ENCODE data around the gene SERPINB1. TPM values are rescaled to one million over a fixed set of nuclear protein-coding genes. Genes with fewer than 3 reads are reported as not detected.
A peak's percentile ranks its signal among the peaks of the same experiment; 100 is the strongest.

SERPINB1 gene
- total RNA-seq, 1 experiment from 2014 or later, result 133 TPM

DNA sequence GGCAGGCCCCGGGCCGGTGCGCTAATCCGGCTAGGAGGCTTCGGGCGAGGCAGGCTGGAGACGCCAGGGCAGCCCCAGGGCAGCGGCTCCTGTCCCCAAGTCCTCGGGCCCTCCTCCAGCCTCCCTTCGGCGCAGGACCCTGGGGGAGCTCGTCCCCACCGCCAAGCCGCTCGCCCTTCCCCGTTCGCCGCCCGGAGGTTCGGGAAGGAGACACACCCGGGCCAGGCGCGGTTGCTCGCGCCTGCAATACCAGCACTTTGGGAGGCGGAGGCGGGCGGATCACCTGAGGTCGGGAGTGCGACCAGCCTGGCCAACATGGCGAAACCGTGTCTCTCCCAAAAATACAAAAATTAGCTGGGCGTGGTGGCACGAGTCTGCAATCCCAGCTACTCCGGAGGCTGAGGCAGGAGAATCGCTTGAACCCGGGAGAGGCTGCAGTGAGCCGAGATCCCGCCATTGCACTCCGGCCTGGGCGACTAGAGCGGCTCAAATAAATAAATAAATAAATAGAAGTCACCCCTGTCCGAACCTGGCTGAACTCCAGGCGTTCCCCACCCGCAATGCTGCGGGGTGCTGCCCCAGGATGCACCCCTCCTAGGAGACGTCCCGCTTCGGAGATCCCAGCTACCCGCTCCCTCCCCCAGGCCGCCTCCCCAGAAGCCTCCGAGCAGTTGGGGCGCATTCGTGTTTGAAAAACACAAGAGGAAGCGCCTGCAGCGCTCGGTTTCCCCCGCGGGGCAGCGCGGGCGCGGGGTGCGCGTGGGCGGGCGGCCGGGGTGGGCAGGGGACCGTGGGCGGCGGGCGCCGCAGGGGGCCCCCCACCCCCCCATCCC lies 33.9 kb upstream of the SERPINB1 start:
- CTCF ChIA-PET, result no interaction called here

DNA sequence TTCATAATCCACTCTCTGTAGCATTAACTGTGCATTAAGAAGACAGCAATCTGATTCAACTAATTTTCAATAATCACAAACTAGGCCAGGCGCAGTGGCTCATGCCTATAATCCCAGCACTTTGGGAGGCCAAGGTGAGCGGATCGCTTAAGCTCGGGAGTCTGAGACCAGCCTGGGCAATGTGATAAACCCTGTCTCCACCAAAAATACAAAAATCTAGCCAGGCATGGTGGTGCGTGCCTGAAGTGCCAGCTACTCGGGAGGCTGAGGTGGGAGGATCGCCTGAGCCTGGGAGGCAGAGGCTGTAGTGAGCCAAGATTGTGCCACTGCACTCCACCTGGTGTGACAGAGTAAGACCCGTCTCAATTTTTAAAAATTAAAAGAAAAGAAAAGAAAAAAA lies 32.0 kb upstream of the SERPINB1 start:
- Histone ChIP-seq H3F3A (ENCODE audit: low read length, unreplicated experiment) (no peaks in the 10 kb centered on the region), H3K36me3 (ENCODE audit: low read depth, low read length) (no peaks in the 10 kb centered on the region), H3K27me3 (ENCODE audit: low read length) (no peaks in the 10 kb centered on the region), H3K9me3 (ENCODE audit: low read length) (no peaks in the 10 kb centered on the region), H3K27ac (ENCODE audit: low read length) (no peak overlapping the region), H3K9me2 (replicated peaks; ENCODE audit: low read length) (no peaks in the 10 kb centered on the region), H3K4me3 (ENCODE audit: low read length) (no peak overlapping the region), H3K4me1 (ENCODE audit: insufficient read depth, low read length) (peaks cover 21% of the 10 kb centered on the region), H3K79me2 (ENCODE audit: low read length) (no peaks in the 10 kb centered on the region), H4K20me1 (ENCODE audit: low read length) (no peaks in the 10 kb centered on the region), H3K4me2 (ENCODE audit: low read length) (no peak overlapping the region), H2AFZ (ENCODE audit: low read length) (no peak overlapping the region), H3K9ac (ENCODE audit: low read length) (no peak overlapping the region)
- POLR2A ChIA-PET (ENCODE audit: unreplicated experiment), result no interaction called here
- no peak for ATAC-seq
- intact Hi-C loops (cut with micrococcal nuclease), result no loop called here
- BruUV-seq (replicated peaks), result no TSS peak
- CTCF ChIA-PET, result no interaction called here
- TF ChIP-seq EZH2phosphoT487 (IDR thresholded peaks at IDR 0.05; ENCODE audit: borderline replicate concordance, low read length) (no peak), EZH2 (IDR thresholded peaks at IDR 0.05; ENCODE audit: low read length, unreplicated experiment) (no peak)
- TF ChIP-seq, protein P1, sequence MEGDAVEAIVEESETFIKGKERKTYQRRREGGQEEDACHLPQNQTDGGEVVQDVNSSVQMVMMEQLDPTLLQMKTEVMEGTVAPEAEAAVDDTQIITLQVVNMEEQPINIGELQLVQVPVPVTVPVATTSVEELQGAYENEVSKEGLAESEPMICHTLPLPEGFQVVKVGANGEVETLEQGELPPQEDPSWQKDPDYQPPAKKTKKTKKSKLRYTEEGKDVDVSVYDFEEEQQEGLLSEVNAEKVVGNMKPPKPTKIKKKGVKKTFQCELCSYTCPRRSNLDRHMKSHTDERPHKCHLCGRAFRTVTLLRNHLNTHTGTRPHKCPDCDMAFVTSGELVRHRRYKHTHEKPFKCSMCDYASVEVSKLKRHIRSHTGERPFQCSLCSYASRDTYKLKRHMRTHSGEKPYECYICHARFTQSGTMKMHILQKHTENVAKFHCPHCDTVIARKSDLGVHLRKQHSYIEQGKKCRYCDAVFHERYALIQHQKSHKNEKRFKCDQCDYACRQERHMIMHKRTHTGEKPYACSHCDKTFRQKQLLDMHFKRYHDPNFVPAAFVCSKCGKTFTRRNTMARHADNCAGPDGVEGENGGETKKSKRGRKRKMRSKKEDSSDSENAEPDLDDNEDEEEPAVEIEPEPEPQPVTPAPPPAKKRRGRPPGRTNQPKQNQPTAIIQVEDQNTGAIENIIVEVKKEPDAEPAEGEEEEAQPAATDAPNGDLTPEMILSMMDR (conservative IDR thresholded peaks at IDR 0.05; ENCODE audit: low read depth, low read length), result no peak
- DNase-seq, result no peak

More for the DNA sequence above, 33.9 kb upstream of the SERPINB1 start:
- no peaks in the 10 kb centered on the region for H3K79me2 ChIP-seq (ENCODE audit: low read length)
- TF ChIP-seq, protein P1 (conservative IDR thresholded peaks at IDR 0.05; ENCODE audit: low read depth, low read length), result no peak
- no peak for TF ChIP-seq EZH2phosphoT487 (IDR thresholded peaks at IDR 0.05; ENCODE audit: borderline replicate concordance, low read length)
- TF ChIP-seq EZH2 (IDR thresholded peaks at IDR 0.05; ENCODE audit: low read length, unreplicated experiment), result no peak
- H3K4me1 ChIP-seq (ENCODE audit: insufficient read depth, low read length), result peaks cover 21% of the 10 kb centered on the region
- intact Hi-C loops (cut with micrococcal nuclease), result no loop called here
- no peak overlapping the region for H3K27ac ChIP-seq (ENCODE audit: low read length)
- POLR2A ChIA-PET (ENCODE audit: unreplicated experiment), result no interaction called here
- H2AFZ ChIP-seq (ENCODE audit: low read length), result peak overlapping the region; percentile 57; the same call in 1 of the 2 replicates
- no peaks in the 10 kb centered on the region for H3K9me2 ChIP-seq (replicated peaks; ENCODE audit: low read length)
- no peaks in the 10 kb centered on the region for H3K36me3 ChIP-seq (ENCODE audit: low read depth, low read length)
- ATAC-seq, result peak; percentile 51
- peak overlapping the region; percentile 23; the same call in 1 of the 2 replicates for H3K4me3 ChIP-seq (ENCODE audit: low read length)
- DNase-seq, result no peak
- peak overlapping the region; percentile 56; the same call in 1 of the 2 replicates for H3K4me2 ChIP-seq (ENCODE audit: low read length)
- H3K9me3 ChIP-seq (ENCODE audit: low read length), result no peaks in the 10 kb centered on the region
- H3K9ac ChIP-seq (ENCODE audit: low read length), result no peak overlapping the region
- no peaks in the 10 kb centered on the region for H3F3A ChIP-seq (ENCODE audit: low read length, unreplicated experiment)
- no TSS peak for BruUV-seq (replicated peaks)
- no peaks in the 10 kb centered on the region for H3K27me3 ChIP-seq (ENCODE audit: low read length)
- H4K20me1 ChIP-seq (ENCODE audit: low read length), result no peaks in the 10 kb centered on the region

All from PC-3 (cell line).